ENCODE data around the gene SMIM17. TPM values are rescaled to one million over a fixed set of nuclear protein-coding genes. Genes with fewer than 3 reads are reported as not detected.

SMIM17 gene
- total RNA-seq = 0.09 TPM in 1 of 2 replicates, not detected in the other

GRCh38 chr19:56642711-56643459 lies at the start of gene SMIM17:
TSS of gene SMIM17 (plus strand) at chr19:56643159. CDS start at chr19:56645668, 2,509 bp downstream.

GRCh38 chr19:56594783-56595547 lies 48.0 kb upstream of the SMIM17 start, which contains the start of gene ZNF71:
TSS of gene ZNF71 (plus strand) at chr19:56595302. CDS start at chr19:56601559, 6,257 bp downstream.

GRCh38 chr19:56671613-56671994 lies 28.6 kb downstream of the SMIM17 start, which contains the start of gene ZNF835:
TSS of gene ZNF835 (minus strand) at chr19:56671757. CDS start at chr19:56665198, 6,559 bp downstream.

Other genes starting within 250 kb of the SMIM17 start
- gene ZNF582, start 249.6 kb upstream of the SMIM17 start, total RNA-seq = 3.6 and 4.3 TPM in 2 replicates
- 3.1 and 3.4 TPM in 2 replicates for gene ZNF583, start 238.8 kb upstream of the SMIM17 start, total RNA-seq
- gene ZNF667, start 165.8 kb upstream of the SMIM17 start, total RNA-seq = 3.3 and 6.1 TPM in 2 replicates
- 1.5 and 4.6 TPM in 2 replicates for gene ZNF471, start 135.3 kb upstream of the SMIM17 start, total RNA-seq
- gene ZFP28, start 104.2 kb upstream of the SMIM17 start, total RNA-seq = 7.0 and 11.1 TPM in 2 replicates
- gene ZNF470, start 75.7 kb upstream of the SMIM17 start, total RNA-seq = 2.1 and 3.4 TPM in 2 replicates
- gene ZNF71, start 47.9 kb upstream of the SMIM17 start, total RNA-seq = 5.4 and 9.6 TPM in 2 replicates
- 0.93 and 2.6 TPM in 2 replicates for gene ZNF835, start 28.6 kb downstream of the SMIM17 start, total RNA-seq
- gene PEG3, start 197.6 kb downstream of the SMIM17 start, total RNA-seq = 3.2 and 30.1 TPM in 2 replicates
- gene ZIM2, start 197.6 kb downstream of the SMIM17 start, total RNA-seq = not detected in 2 replicates

Data from pericardium fibroblast (primary cell).